Measurements from ENCODE around the gene GGA2. TPM values are rescaled to one million over a fixed set of nuclear protein-coding genes. Genes with fewer than 3 reads are reported as not detected.
"Not testable (repeated sequence)": the region's sequence is repeated elsewhere in the genome, so short reads cannot be mapped to it uniquely, and the experiment has no call there.

Gene GGA2
- polyA plus RNA-seq, 3 donors: 17.6 to 33.4 (median 22.8) TPM

DNA sequence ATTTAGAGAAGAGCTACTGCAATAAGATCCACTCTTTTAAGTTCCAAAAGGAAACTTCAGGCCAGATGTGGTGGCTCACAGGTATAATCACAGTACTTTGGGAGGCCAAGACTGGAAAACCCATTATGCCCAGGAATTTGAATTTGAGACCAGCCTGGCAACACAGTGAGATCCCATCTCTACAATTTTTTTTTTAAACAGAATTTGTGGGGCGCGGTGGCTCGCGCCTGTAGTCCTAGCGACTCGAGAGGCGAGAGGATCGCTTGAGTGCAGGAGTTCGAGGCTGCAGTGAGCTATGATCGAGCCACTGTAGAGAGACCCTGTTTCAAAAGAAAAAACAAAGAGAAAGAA lies 58.1 kb downstream of the GGA2 start:
- 2% methylated on average over 10 of the region's 10 CpGs for WGBS, 3 donors
- no peak overlapping the region for H3K27ac ChIP-seq (ENCODE audit: low read depth, low read length)

DNA sequence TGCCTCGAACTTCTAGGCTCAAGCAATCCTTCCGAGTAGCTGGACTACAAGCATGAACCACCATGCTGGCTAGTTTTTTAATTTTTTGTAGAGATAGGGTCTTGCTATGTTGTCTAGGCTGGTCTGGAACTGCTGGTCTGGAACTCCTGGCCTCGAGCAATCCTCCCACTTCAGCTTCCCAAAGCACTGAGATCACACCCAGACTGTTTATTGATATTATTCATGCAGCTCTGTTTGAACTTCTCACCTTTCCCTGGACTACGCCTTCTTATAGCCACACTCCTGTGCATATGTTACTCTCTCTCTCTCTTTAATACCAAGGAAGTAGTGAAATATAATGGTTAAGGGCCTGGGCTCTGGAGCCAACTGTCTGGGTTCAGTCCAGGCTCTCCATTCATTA lies 61.9 kb downstream of the GGA2 start:
- WGBS, 3 donors: 80 to 83% (median 80%) methylated on average over 4 of the region's 4 CpGs

DNA sequence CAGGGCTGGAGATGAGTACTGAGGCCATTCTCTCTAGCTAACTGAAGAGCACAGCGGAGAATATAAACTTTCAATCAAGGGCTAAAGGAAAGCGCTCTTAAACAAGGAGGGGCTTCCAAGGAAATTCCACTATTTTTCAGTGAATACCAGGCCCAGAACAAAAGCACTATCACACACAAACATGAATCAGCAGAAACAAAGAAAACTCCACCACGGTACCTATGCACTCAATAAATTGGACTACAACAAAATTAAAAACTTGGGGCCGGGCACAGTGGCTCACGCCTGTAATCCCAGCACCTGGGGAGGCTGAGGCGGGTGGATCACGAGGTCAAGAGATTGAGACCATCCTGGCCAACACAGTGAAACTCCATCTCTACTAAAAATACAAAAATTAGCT lies 72.8 kb downstream of the GGA2 start:
- 95 to 96% (median 95%) methylated on average over 7 of the region's 7 CpGs for WGBS, 3 donors
- not testable (repeated sequence) for H3K27ac ChIP-seq (ENCODE audit: low read depth, low read length)

More for the DNA sequence above, 61.9 kb downstream of the GGA2 start:
- H3K27ac ChIP-seq (ENCODE audit: low read depth, low read length): no peak overlapping the region

DNA sequence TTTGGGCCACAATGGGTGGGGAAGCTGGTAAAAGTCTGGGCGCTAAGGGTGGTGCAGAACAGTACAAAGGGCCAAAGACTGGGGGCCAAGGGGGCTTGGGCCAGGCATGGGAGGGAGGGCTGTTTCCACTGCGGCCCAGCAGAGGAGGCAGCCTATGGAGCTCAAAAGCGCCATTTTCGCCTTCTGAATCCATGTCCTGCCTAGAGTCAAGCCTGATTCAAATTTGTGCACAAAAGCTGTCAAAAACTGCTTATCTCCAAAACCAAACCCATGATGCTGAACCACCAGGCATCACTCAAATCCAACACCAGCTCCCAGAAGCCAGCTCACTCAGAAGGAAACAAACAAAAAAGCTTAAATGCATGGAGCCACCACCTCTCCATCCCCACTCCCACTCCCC lies 73.3 kb downstream of the GGA2 start:
- WGBS, 3 donors: 87 to 93% (median 88%) methylated on average over 4 of the region's 4 CpGs
- H3K27ac ChIP-seq (ENCODE audit: low read depth, low read length): no peak overlapping the region

DNA sequence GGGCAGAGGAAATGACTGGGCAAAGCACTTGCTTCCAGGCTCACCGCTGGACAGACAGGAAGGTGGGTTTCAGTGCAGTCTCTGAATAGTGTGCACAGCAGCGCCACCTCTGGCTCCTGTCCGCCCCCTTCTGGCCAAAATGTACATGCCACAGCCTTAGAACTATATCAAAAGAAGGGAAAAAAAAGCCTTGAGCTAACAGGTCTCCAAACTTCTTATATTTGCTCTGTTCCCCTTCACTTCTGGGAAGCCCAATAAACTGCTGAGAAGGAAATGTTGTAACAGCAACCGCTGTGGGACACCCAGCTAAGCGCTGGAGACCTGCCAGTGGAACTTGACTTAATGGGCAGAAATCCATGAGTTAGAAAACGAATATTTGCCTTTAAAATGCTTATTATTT lies 74.8 kb downstream of the GGA2 start:
- WGBS, 3 donors: 29 to 42% (median 33%) methylated on average over 6 of the region's 6 CpGs

DNA sequence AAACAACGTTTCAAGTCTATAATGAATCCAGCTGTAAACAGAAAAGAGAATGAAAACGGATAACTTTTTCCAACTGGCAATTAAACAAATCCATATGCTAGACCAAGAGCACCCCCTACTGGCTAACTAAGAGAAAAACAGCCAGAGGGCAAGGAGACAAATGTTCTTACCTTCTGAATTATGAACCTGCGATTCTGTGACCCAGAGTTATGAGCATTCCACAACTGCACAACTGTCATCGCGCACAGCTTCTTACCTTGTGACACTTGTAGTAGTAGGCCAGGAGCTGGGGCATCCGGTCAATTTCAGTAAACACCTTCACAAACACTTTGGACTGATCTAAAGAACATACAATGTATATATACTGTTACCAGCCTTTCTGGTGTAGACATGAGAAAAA lies 75.9 kb downstream of the GGA2 start:
- WGBS, 3 donors: 22 to 32% (median 28%) methylated on average over 6 of the region's 6 CpGs

More for the DNA sequence above, 74.8 kb downstream of the GGA2 start:
- H3K27ac ChIP-seq (ENCODE audit: low read depth, low read length): no peak overlapping the region

DNA sequence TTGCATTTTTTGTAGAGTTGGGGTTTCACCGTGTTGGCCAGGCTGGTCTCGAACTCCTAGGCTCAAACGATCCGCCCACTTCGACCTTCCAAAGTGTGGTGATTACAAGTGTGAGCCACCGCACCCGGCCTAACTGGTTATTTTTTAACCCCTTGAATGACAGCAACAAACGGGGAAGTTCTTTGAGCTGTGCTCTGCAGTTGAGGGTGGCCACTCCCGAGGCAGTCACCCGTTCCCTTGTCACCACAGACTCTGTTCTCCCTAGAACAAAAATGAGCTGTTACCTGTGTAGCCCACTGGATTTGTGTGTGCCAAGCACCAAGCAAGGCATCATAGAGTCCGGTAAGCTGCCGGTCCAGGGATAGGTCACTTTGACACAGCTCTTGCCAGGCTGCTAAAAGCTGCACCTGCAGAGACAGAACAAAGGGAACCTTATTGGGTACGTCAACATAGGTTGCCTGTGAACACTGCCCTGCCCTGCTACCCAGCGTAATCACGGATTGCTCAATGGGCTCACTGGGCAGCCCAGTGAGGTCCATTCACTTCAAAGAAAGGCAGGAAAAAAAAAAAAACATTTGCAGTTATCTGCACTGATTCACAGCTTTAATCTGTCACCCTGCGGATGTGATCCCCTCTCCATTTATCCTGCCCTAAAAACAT lies 76.9 kb downstream of the GGA2 start:
- 80 to 86% (median 82%) methylated on average over 16 of the region's 16 CpGs for WGBS, 3 donors
- H3K27ac ChIP-seq (ENCODE audit: low read depth, low read length): no peak overlapping the region

More for the DNA sequence above, 75.9 kb downstream of the GGA2 start:
- no peak overlapping the region for H3K27ac ChIP-seq (ENCODE audit: low read depth, low read length)

DNA sequence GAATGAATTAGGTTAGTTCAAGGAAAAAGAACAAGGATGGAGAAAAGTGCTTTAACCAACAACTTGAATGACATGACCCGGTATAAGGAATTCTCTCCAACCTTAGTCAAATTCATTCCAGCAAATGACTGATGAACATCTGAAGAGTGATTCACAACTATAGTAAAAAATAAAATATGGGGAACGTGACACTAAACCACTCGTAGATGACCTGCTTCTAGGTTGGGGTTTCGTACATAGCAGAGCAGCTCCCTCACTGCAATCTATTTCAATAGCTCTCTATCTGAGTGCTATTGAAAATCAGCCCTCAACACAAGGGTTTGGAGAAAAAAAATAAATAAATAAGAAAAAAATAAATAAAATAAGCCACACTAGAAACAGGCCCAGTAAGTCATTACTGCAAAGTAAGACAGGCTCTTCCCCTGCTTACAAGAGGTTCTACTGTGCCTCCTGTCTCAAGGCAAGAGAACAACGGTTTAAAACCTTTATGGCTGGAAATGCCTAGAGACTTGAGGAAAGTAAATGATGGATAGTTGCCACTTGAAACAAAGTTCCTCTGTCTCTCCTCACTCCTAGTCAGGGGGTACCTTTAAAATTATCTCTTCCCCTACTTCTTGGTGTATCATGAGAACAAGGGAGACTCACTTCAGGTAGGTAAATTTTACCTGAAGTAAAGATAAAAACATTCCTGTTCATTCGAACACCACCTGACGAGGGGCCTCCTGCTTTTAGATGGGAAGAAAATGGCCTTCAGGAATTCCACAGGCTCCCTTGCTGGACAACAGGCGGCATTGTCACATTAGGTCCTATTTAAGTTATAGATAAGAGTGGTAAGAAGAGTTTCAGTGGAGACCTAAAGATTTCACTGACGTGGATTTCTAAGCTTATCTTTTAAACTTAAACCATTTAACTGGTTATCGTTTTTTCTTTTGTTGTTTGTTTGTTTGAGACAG lies 77.8 kb downstream of the GGA2 start:
- H3K27ac ChIP-seq (ENCODE audit: low read depth, low read length): no peak overlapping the region
- 85 to 92% (median 91%) methylated on average over 10 of the region's 10 CpGs for WGBS, 3 donors

DNA sequence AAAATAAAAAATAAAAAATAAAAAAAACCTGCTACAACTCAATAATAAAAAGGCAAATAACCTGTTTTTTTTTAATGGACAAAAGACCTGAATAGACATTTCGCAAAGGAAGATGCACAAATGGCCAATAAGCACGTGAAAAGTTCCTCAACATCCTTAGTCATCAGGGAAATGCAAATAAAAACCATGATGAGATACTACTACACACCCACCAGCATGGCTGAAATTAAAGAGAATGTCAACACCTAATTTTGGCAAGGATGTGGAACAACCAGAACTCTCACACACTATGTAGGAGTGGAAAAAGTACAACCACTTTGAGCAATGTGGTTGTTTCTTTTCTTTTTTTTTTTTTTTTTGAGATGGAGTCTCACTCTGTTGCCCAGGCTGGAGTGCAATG lies 81.9 kb downstream of the GGA2 start:
- no peak overlapping the region for H3K27ac ChIP-seq (ENCODE audit: low read depth, low read length)
- WGBS, 3 donors: 80 to 86% (median 84%) methylated on average over 2 of the region's 2 CpGs

DNA sequence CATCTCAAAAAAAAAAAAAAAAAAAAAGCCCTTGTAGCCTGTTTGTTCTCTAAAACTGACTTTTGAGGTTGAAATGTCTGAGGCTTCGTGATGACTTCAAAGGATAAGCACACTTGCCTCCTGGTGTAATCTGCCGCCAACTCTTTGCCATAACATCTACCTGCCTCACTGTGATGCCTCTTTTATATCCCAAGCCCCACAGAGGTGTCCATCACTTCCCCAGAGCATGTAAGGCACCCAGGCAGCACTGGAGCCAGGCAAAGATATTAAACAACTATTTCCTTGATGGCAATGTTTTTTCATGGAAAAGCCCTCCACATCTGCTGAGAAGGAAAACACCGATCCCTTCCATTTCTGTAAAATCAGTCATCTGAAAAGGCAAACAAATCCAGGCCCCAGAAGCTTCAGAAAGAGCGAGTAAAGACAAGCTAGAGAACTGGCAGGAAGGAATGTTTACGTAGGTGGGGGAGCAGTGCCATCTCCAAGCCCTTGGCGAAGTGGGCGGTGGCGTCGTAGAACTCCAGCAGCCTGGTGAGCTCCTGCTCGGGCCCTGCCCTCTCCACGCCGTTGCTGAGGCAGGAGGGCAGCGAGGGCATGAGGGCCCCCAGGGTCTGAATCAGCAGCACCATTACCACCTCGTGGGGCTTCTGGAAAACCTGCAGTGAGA lies 85.9 kb downstream of the GGA2 start:
- WGBS, 3 donors: 81 to 92% (median 91%) methylated on average over 14 of the region's 14 CpGs
- H3K27ac ChIP-seq (ENCODE audit: low read depth, low read length): peak overlapping the region; percentile 28

DNA sequence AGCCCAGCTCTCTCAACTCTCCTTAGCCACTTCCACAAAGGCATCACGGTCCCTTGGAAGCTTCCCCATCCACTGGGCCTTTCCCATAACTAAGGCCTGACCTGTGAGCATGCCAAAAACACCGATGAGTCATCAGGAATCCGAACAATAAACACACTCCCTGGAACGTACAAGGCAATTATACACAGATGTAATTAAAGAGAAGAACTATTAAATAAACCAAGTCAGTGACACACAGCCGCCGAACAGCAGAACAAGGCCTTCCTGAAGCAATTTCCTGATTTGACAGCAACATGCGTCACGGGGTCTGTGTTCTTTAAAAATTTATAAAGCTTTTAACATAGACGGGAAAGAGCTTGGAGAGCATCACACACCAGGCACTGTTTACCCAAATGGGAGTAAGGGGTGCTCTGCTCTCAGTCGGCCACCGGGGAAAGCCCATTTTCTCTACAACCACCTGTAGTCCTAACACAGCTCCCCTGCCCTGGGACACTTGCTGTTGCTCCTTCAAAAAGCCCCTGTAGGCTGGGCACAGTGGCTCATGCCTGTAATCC lies 86.7 kb downstream of the GGA2 start:
- H3K27ac ChIP-seq (ENCODE audit: low read depth, low read length): no peak overlapping the region
- 28 to 54% (median 39%) methylated on average over 11 of the region's 11 CpGs for whole genome bisulfite sequencing, 3 donors

DNA sequence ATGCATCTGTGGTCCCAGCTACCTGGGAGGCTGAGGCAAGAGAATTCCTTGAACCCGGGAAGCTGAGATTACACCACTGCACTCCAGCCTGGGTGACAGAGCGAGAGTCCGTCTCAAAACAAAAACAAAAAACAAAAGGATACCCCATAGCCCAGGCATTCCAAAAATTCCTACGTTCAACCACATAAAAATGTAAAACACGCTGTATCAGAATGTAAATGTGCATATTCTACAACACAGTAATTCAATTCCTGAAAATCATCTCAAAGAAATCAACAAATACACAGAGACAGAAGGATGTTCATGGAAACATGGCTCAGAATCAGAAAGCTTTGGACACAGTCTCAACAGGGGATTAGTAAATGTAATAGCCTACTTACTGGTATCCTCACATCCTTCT lies 90.3 kb downstream of the GGA2 start:
- WGBS, 3 donors: 95% methylated on average over 5 of the region's 5 CpGs
- H3K27ac ChIP-seq (ENCODE audit: low read depth, low read length): no peak overlapping the region

DNA sequence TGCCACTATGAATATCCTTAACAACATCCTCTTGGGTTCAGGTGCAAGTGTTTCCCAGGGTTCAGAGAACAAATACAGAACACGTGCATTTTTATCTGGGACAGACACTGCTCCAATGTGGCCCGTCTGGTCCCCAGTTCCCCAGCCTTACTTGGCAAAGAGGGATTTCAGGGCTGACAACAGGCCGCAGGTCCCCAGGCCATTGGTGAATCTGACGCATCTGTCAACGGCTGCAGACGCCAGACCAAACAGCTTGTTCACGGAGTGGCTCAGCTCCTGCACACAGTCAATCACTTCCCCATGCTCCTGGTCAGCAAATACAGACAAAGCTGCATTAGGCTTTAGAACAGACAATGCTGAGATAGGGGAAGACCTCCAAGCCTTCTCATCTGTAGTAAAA lies 93.5 kb downstream of the GGA2 start:
- no peak overlapping the region for H3K27ac ChIP-seq (ENCODE audit: low read depth, low read length)
- WGBS, 3 donors: 78 to 93% (median 89%) methylated on average over 7 of the region's 7 CpGs

DNA sequence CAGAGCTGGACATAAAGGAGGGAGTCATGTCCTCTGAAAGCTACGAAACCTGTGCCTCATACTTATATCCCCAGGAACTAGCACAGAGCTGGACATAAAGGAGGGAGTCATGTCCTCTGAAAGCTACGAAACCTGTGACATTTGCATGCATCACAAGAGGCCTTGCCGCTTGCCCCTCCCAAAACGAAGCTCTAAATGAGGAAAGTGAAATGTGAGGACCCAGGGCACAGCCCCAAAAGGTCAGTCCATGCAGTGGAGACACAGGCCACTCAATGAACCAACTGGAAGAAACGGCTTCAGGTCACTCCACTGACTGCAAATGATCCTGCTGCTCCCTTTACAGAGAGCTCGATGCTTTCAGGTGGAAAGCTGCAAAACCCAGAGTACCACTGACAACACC lies 95.6 kb downstream of the GGA2 start:
- 93 to 97% (median 96%) methylated on average over 6 of the region's 6 CpGs for WGBS, 3 donors
- H3K27ac ChIP-seq (ENCODE audit: low read depth, low read length): no peak overlapping the region

Other genes with a start within 250 kb of the GGA2 start
- gene SCNN1B, start 208.2 kb downstream of the GGA2 start, polyA plus RNA-seq: 1 to 10 TPM; 2.2 to 9.4 (median 8.9) TPM
- gene COG7, start 57.3 kb downstream of the GGA2 start, polyA plus RNA-seq: 10 to 100 TPM in 2 of 3 donors, 1 to 10 TPM in 1; 7.3 to 12.4 (median 12.3) TPM
- 10 to 100 TPM in 1 of 3 donors, 1 to 10 TPM in 2; 7.0 to 11.6 (median 9.0) TPM for gene EARS2, start 46.9 kb upstream of the GGA2 start, polyA plus RNA-seq
- gene UBFD1, start 47.2 kb upstream of the GGA2 start, polyA plus RNA-seq: 10 to 100 TPM in 2 of 3 donors, 1 to 10 TPM in 1; 8.4 to 20.0 (median 14.3) TPM
- gene NDUFAB1, start 85.8 kb upstream of the GGA2 start, polyA plus RNA-seq: 100 to 1,000 TPM in 2 of 3 donors, 10 to 100 TPM in 1; 81.0 to 174 (median 116) TPM
- 1 to 10 TPM; 2.6 to 6.9 (median 5.4) TPM for gene PALB2, start 130.8 kb upstream of the GGA2 start, polyA plus RNA-seq
- gene DCTN5, start 131.0 kb upstream of the GGA2 start, polyA plus RNA-seq: 10 to 100 TPM in 1 of 3 donors, 1 to 10 TPM in 2; 9.2 to 19.8 (median 9.6) TPM
- 1 to 10 TPM in 2 of 3 donors, under 1 TPM in 1; 0.76 to 3.3 (median 1.2) TPM for gene PLK1, start 168.4 kb upstream of the GGA2 start, polyA plus RNA-seq
- gene ERN2, start 202.7 kb upstream of the GGA2 start, polyA plus RNA-seq: 1 to 10 TPM in 1 of 3 donors, under 1 TPM in 2; 0.24 to 8.0 (median 0.34) TPM
- gene CHP2, start 244.5 kb upstream of the GGA2 start, polyA plus RNA-seq: under 1 TPM in 2 of 3 donors, not detected in 1; 0.05 to 0.09 TPM